H7 (cell line): Measurements from ENCODE around the gene REXO4. TPM values are rescaled to one million over a fixed set of nuclear protein-coding genes. Genes with fewer than 3 reads are reported as not detected.
"Not testable (repeated sequence)": the region's sequence is repeated elsewhere in the genome, so short reads cannot be mapped to it uniquely, and the experiment has no call there.

Experiments
- DNase-seq: peaks from one replicate; pipeline ENCODE4 v3.0.0; 2012
- H3K27me3 ChIP-seq: 2 replicates; pipeline ENCODE4 v1.6.0; 2011; ENCODE audit warnings: mild to moderate bottlenecking, low read length; ENCODE audit not compliant: control insufficient read depth, insufficient read depth
- H3K36me3 ChIP-seq: replicated peaks from 2 replicates; pipeline ENCODE4 v1.5.1; 2011; ENCODE audit warnings: low read length; ENCODE audit not compliant: control insufficient read depth, insufficient read depth
- H3K4me3 ChIP-seq: 2 replicates; pipeline ENCODE4 v1.5.1; 2011; ENCODE audit warnings: low read depth, mild to moderate bottlenecking, control low read depth, low read length, moderate library complexity; ENCODE audit not compliant: insufficient read depth
- total RNA-seq: library from RNA; depleted of rRNA; stranded (reverse); fragments of >200 nt; shearing (Covaris generic); gene quantifications from 2 replicates; pipeline ENCODE4 v1.2.3, GENCODE V29; 2014

REXO4 gene
- total RNA-seq, 1 experiment from 2014 or later = 28.5 TPM

GRCh38 chr9:133394687-133395271 lies 23.0 kb downstream of the REXO4 start:
- Histone ChIP-seq H3K4me3 (no peak overlapping the region), H3K27me3 (no peaks in the 10 kb centered on the region), H3K36me3 (no peaks in the 10 kb centered on the region)
- DNase-seq = peak; percentile 56

- Histone ChIP-seq H3K27me3 (no peaks in the 10 kb centered on the region), H3K4me3 (no peak overlapping the region), H3K36me3 (no peaks in the 10 kb centered on the region)
- DNase-seq = no peak
Observed at GRCh38 chr9:133393399-133393798, 24.4 kb downstream of the REXO4 start.

GRCh38 chr9:133392308-133392707 lies 25.5 kb downstream of the REXO4 start:
- not testable (repeated sequence) for H3K4me3 ChIP-seq, DNase-seq, H3K36me3 ChIP-seq, H3K27me3 ChIP-seq

- not testable (repeated sequence) for H3K4me3 ChIP-seq, H3K27me3 ChIP-seq, DNase-seq, H3K36me3 ChIP-seq
Observed at GRCh38 chr9:133391449-133391848, 26.4 kb downstream of the REXO4 start.

DNA sequence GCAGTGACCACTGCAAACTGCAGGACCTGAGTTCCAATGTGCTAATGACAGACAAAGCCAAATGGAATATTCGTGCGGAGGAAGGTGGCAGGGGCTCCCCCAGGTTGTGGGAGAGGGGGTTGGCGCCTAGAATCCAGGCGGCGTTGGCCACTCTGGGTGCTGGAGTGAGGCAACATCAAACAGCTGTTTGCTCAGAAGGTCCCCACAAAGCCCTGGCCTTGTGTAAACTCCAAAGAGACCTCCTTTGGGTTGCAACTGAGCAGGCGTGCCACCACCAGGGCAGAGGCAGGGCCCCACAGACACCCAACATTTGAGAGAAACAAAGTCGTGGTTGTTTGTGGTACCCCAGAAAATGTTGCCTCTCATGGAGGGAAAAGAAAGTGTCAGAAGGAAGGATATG lies 27.1 kb downstream of the REXO4 start:
- peak; percentile 41 for DNase-seq
- Histone ChIP-seq H3K4me3 (no peak overlapping the region), H3K36me3 (no peaks in the 10 kb centered on the region), H3K27me3 (no peaks in the 10 kb centered on the region)

DNA sequence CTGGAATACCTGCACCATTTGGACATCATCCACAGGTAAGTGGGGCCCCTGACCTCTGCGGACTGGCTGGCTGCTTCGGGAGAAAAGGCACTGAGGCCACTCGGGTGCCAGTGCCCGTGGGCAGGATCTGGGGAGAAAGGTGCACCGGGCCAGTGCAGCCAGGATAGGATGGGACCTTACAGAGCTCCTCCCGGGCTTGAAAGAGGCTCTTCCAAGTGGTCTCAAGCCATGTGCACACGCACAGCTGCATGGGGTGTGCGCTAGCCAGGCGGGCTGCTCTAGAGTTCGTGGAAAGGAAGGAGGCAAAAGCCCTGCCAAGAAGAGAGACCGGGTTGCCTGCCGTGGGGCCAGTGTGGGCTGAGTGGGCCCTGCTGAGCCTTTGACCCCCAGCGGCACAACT lies 28.2 kb downstream of the REXO4 start:
- Histone ChIP-seq H3K36me3 (no peaks in the 10 kb centered on the region), H3K4me3 (no peak overlapping the region), H3K27me3 (no peaks in the 10 kb centered on the region)
- peak; percentile 42 for DNase-seq

DNA sequence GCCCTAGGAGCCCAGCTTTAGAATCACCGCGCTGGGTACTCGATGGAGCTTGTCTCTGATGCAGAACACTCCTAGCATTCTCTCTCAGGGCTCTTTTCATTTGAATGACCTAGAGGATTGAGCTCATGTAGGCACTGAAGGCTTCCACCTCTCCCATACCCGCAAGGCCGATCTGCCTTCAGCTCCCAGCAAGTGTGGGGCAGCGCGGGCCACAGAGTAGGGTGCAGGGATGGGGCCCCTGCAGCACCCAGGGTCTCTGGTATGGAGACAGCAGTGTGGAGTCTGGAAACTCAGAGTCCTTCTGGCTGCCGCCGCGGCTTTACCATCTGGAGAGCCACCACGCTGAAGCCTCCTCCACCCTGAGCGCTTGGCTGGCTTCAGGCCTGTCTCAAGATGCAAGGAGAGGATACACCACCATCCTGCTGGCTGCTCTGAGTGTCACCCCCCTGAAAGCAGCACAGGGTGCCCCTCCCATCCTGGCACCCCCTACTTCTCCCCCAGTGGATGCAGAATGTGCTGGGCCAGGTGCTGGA lies 28.7 kb downstream of the REXO4 start:
- no peak overlapping the region for H3K4me3 ChIP-seq
- H3K36me3 ChIP-seq = no peaks in the 10 kb centered on the region
- DNase-seq = peak; percentile 40
- H3K27me3 ChIP-seq = no peaks in the 10 kb centered on the region

DNA sequence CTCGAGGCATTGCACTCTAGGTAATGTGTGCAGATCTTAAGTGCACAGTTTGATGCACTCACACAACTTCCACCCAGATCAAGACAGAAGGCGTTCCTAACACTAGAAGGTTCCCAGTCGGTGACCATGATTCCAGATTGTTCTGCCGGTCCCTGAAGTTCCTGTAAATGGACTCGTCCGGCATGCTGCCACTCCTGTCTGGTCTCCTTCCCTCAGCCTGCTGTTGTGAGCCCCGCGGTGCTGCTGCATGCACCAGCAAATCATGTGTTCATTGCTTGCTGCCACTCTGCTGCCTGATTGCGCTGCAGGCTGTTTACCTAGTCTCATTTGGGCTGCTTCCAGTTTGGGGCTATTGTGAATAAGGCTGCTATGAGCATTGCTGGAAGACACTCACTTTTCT lies 30.1 kb downstream of the REXO4 start:
- DNase-seq = no peak
- H3K36me3 ChIP-seq = no peaks in the 10 kb centered on the region
- H3K27me3 ChIP-seq = no peaks in the 10 kb centered on the region
- H3K4me3 ChIP-seq = no peak overlapping the region

DNA sequence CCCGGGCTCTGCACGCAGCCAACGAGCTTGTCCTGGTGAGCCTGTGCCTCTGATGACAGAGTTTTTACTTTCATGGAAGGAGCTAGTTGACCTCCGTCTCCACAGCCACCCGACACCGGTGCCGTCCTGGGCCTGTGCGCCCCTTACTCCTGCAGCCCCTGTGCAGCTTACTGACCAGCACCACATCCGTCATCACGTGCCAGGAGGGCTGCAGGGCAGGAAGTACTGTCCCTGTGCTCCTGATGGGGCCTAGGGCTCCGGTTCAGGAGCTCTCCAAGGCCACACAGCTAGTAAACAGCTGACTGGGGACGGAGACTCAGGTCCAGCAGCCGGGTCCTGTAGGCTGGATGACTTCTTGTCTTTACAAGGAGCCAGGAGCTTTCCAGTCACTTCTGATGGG lies 31.5 kb downstream of the REXO4 start:
- Histone ChIP-seq H3K36me3 (no peaks in the 10 kb centered on the region), H3K27me3 (no peaks in the 10 kb centered on the region), H3K4me3 (no peak overlapping the region)
- DNase-seq = peak; percentile 44

- Histone ChIP-seq H3K36me3 (no peaks in the 10 kb centered on the region), H3K27me3 (no peaks in the 10 kb centered on the region), H3K4me3 (no peak overlapping the region)
- DNase-seq = no peak
Observed at GRCh38 chr9:133385452-133385851, 32.4 kb downstream of the REXO4 start.

DNA sequence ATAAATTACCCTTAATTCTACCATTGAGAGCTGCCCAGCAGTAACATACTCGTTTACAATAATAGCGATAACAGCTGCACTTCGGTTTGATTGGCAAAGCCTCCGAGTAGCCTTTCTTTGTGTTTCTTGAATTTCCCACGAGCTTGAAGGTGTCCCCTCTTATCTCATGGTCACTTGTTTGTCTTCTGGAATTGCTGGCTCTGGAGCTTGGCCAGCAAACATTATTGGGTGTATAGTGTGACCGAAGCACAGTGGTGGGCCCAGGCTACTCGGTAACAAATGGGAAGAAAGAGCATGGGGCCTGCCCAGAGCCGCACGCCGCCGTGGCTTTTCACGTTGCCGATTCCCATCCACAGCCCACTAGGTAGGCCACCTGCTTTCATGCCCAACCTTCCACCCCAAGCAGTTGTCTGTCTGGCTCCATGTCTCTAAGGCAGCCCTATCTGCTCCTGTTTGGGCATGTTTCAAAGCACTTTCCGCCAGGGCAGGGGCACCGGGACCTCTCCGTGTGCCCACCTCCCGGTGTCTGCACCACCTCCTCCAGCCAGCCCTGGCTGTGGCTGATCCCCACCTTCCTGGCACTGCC lies 33.0 kb downstream of the REXO4 start:
- H3K27me3 ChIP-seq = no peaks in the 10 kb centered on the region
- H3K36me3 ChIP-seq = no peaks in the 10 kb centered on the region
- DNase-seq = no peak
- H3K4me3 ChIP-seq = no peak overlapping the region

DNA sequence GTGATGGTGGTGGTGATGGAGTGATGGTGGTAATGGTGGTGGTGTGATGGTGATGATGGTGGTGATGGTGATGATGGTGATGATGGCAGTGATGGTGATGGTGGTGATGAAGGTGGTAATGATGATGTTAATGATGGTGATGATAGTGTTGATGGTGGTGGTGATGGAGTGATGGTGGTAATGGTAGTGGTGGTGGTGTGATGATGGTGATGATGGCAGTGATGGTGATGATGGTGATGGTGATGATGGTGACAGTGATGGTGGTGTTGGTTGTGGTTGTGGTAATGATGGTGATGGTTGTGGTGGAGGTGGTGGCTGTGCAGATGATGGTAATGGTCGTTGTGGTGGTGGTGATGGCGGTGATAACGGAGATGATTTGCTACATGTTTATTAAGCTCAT lies 34.4 kb downstream of the REXO4 start:
- Histone ChIP-seq H3K27me3 (no peaks in the 10 kb centered on the region), H3K4me3 (no peak overlapping the region), H3K36me3 (no peaks in the 10 kb centered on the region)
- no peak for DNase-seq

DNA sequence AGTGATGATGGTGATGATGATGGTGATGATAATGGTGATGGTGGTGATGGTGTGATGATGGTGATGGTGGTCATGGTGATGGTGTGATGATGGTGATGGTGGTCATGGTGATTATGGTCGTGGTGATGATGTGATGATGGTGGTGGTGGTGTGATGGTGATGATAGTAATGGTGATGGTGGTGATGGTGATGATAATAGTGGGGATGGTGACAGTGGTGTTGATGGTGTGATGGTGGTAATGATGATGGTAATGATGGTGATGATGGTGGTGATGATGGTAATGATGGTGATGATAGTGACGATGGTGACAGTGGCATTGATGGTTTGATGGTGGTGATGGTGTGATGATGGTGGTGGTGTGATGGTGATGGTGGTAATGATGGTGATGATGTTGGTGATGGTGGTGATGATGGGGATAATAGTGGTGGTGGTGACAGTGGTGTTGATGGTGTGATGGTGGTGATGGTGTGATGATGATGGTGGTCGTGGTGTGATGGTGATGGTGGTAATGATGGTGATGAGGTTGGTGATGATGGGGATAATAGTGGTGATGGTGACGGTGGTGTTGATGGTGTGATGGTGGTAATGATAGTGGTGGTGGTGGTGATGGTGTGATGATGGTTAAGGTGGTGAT lies 35.2 kb downstream of the REXO4 start:
- no peak for DNase-seq
- Histone ChIP-seq H3K27me3 (peaks cover 5% of the 10 kb centered on the region), H3K36me3 (no peaks in the 10 kb centered on the region), H3K4me3 (no peak overlapping the region)

- Histone ChIP-seq H3K4me3 (no peak overlapping the region), H3K27me3 (peaks cover 11% of the 10 kb centered on the region), H3K36me3 (no peaks in the 10 kb centered on the region)
- DNase-seq = no peak
Observed at GRCh38 chr9:133380734-133381133, 37.1 kb downstream of the REXO4 start.
